Thoracic aorta endothelial cell (primary cell): ENCODE data around the gene SCN9A. TPM values are rescaled to one million over a fixed set of nuclear protein-coding genes. Genes with fewer than 3 reads are reported as not detected.

Experiments
- total RNA-seq: library from RNA; depleted of rRNA; stranded (reverse); fragments of >200 nt; gene quantifications from 2 replicates; pipeline ENCODE4 v1.2.3, GENCODE V29; 2012

SCN9A gene
- total RNA-seq, result 1.1 and 2.1 TPM in 2 replicates

DNA sequence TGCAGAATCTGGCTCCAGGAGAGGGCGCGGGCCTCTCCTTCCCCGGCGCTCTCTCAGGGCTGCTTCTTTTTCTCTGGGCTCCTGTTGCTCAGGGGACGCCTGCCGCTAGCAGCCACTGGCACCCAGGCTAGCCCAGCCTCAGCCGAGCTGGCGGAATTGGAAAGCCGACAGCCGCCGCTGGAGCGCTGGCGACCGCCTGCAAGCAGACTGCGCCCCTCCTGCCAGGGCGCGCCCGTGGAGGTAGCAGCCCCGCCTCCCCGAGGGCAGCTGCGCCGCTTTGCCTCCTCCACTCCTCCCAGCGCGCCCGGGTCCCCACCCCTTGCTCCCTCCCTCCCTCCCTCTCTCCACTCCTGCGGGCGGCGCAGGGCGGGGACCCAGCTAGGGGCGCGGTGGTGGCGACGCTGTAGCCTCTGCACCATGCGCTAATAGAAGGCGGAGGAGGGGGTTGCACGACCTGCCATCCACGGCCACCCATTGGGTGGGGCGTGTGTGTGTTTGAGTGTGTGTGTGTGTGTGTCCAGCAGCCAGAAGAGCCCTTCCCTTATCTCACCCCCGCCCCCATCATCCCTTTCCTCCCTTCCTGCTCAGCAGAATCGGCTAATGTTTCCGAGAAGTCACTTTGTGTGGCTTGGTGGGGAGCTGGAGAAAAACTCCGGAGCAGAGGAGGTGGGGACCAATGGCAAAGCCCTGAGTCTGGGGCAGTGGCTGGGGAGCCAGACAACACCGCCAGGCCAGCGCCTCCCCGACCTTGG is at the start of gene SCN9A:
Gene SCN9A, minus strand, starts transcription at position 209 of the 752 bp plus-strand sequence. CDS start 64,188 bp downstream, outside the sequence.

Other genes starting within 250 kb of the SCN9A start
- gene SCN1A, start 247.9 kb downstream of the SCN9A start, total RNA-seq, result not detected in 2 replicates
- not detected in 2 replicates for gene SCN7A, start 118.3 kb upstream of the SCN9A start, total RNA-seq